Smooth muscle cell (in vitro differentiated cells): ENCODE results near the gene PSTPIP1. TPM values are rescaled to one million over a fixed set of nuclear protein-coding genes. Genes with fewer than 3 reads are reported as not detected.

Experiments
- DNase-seq: peaks from one replicate; lab custom pipeline; 2025; ENCODE audit not compliant: unreplicated experiment; lab: John Stamatoyannopoulos, UW
- H2AFZ ChIP-seq: fragments of 200-600 bp; sonication (generic); 2 replicates; pipeline ENCODE4 v1.6.0; 2016; ENCODE audit warnings: antibody characterized with exemption, low read depth, mild to moderate bottlenecking
- H3F3A ChIP-seq: fragments of 200-600 bp; sonication (generic); 2 replicates; pipeline ENCODE4 v1.6.0; 2017; ENCODE audit warnings: antibody characterized with exemption, low read depth
- H3K27ac ChIP-seq: fragments of 200-600 bp; sonication (generic); 2 replicates; pipeline ENCODE4 v1.5.1; 2016; ENCODE audit warnings: low read depth, mild to moderate bottlenecking
- H3K27me3 ChIP-seq: fragments of 200-600 bp; sonication (generic); 2 replicates; pipeline ENCODE4 v1.6.1; 2016; ENCODE audit warnings: low read depth, mild to moderate bottlenecking
- H3K36me3 ChIP-seq: fragments of 200-600 bp; sonication (generic); 2 replicates; pipeline ENCODE4 v1.5.1; 2016; ENCODE audit warnings: low read depth
- H3K4me1 ChIP-seq: fragments of 200-600 bp; sonication (generic); 2 replicates; pipeline ENCODE4 v1.5.1; 2016; ENCODE audit warnings: low read depth
- H3K4me2 ChIP-seq: fragments of 200-600 bp; sonication (generic); 2 replicates; pipeline ENCODE4 v1.6.0; 2016; ENCODE audit warnings: mild to moderate bottlenecking
- H3K4me3 ChIP-seq: fragments of 200-600 bp; sonication (generic); 2 replicates; pipeline ENCODE4 v1.5.1; 2016; ENCODE audit warnings: mild to moderate bottlenecking
- H3K79me2 ChIP-seq: fragments of 200-600 bp; sonication (generic); 2 replicates; pipeline ENCODE4 v1.6.0; 2016; ENCODE audit warnings: low read depth, mild to moderate bottlenecking
- H3K9ac ChIP-seq: fragments of 200-600 bp; sonication (generic); 2 replicates; pipeline ENCODE4 v1.6.0; 2016; ENCODE audit warnings: low read depth
- H3K9me3 ChIP-seq: fragments of 200-600 bp; sonication (generic); replicated peaks from 2 replicates; pipeline ENCODE4 v1.5.1; 2016; ENCODE audit warnings: low read depth
- H4K20me1 ChIP-seq: fragments of 200-600 bp; sonication (generic); 2 replicates; pipeline ENCODE4 v1.6.0; 2016; ENCODE audit warnings: low read depth
- CTCF ChIP-seq: fragments of 200-600 bp; sonication (generic); IDR thresholded peaks from 2 replicates; pipeline ENCODE4 v1.5.1; 2017; ENCODE audit warnings: borderline replicate concordance, mild to moderate bottlenecking, antibody characterized with exemption; ENCODE audit not compliant: insufficient read depth, poor library complexity, severe bottlenecking
- WGBS: methylation state at CpG from one replicate; pipeline ENCODE4 v1.1.7; 2016; ENCODE audit warnings: low lambda C conversion rate; 5-methylcytosine and 5-hydroxymethylcytosine counted together
- polyA plus RNA-seq: library from polyadenylated mRNA; unstranded; fragments of >200 nt; fragmentation: Nextera tagmentation; extraction: Ambion mirVana; gene quantifications from 2 replicates; pipeline ENCODE4 v1.2.1, GENCODE V29; 2016
- total RNA-seq: library from RNA; depleted of rRNA; stranded (reverse); fragments of >200 nt; gene quantifications from 2 replicates; pipeline ENCODE4 v1.2.3, GENCODE V29; 2014

Gene PSTPIP1
- total and polyA plus RNA-seq, 2 experiments from 2014 or later = 0.38 TPM; not detected in 1

GRCh38 chr15:76951220-76951619 is 43.7 kb upstream of the PSTPIP1 start:
- WGBS = 59% methylated on average over 1 of the region's 1 CpG
- no peak for DNase-seq

GRCh38 chr15:76953913-76954312 is 41.0 kb upstream of the PSTPIP1 start:
- Histone ChIP-seq H3K4me1 (peaks cover 3% of the 10 kb centered on the region), H3K4me2 (no peak overlapping the region), H3K79me2 (no peaks in the 10 kb centered on the region), H3F3A (no peaks in the 10 kb centered on the region), H3K27me3 (no peaks in the 10 kb centered on the region), H4K20me1 (no peaks in the 10 kb centered on the region), H3K9ac (no peak overlapping the region), H3K36me3 (peaks cover under 1% of the 10 kb centered on the region), H2AFZ (no peak overlapping the region), H3K4me3 (no peak overlapping the region), H3K9me3 (no peaks in the 10 kb centered on the region), H3K27ac (no peak overlapping the region)
- WGBS = 61% methylated on average over 3 of the region's 3 CpGs
- TF ChIP-seq CTCF = no peak
- DNase-seq = no peak

More at GRCh38 chr15:76951220-76951619, 43.7 kb upstream of the PSTPIP1 start:
- peaks cover 14% of the 10 kb centered on the region for H3K36me3 ChIP-seq
- no peak overlapping the region for H3K4me3 ChIP-seq
- H3K79me2 ChIP-seq = no peaks in the 10 kb centered on the region
- no peaks in the 10 kb centered on the region for H3K27me3 ChIP-seq
- no peak overlapping the region for H3K4me2 ChIP-seq
- H3K9ac ChIP-seq = no peak overlapping the region
- H2AFZ ChIP-seq = no peak overlapping the region
- H3K27ac ChIP-seq = peak overlapping the region; percentile 11
- no peaks in the 10 kb centered on the region for H4K20me1 ChIP-seq
- H3K4me1 ChIP-seq = peaks cover 3% of the 10 kb centered on the region
- H3K9me3 ChIP-seq = no peaks in the 10 kb centered on the region
- TF ChIP-seq CTCF = no peak
- H3F3A ChIP-seq = no peaks in the 10 kb centered on the region

- DNase-seq = no peak
These were observed 40.2 kb upstream of the PSTPIP1 start for GRCh38 chr15:76954744-76955143.

More at GRCh38 chr15:76954744-76955143, 40.2 kb upstream of the PSTPIP1 start:
- H3K27me3 ChIP-seq = no peaks in the 10 kb centered on the region
- peaks cover 3% of the 10 kb centered on the region for H3K4me1 ChIP-seq
- H3K36me3 ChIP-seq = no peaks in the 10 kb centered on the region
- H3K9ac ChIP-seq = no peak overlapping the region
- no peak for TF ChIP-seq CTCF
- no peak overlapping the region for H3K4me3 ChIP-seq
- H3K9me3 ChIP-seq = no peaks in the 10 kb centered on the region
- H3K4me2 ChIP-seq = no peak overlapping the region
- no peaks in the 10 kb centered on the region for H4K20me1 ChIP-seq
- no peak overlapping the region for H2AFZ ChIP-seq
- 59% methylated on average over 2 of the region's 2 CpGs for WGBS
- H3K79me2 ChIP-seq = no peaks in the 10 kb centered on the region
- H3F3A ChIP-seq = no peaks in the 10 kb centered on the region
- no peak overlapping the region for H3K27ac ChIP-seq
